EL (cell line): ENCODE measurements around the gene FOXP3.

ENCODE experiments used
- DNase-seq: peaks from one replicate; pipeline ENCODE4 v3.0.0-alpha.2; 2016

Gene FOXP3

GRCh38 chrX:49273181-49273727 is 8.7 kb upstream of the FOXP3 start:
- no peak for DNase-seq

GRCh38 chrX:49272421-49272820 is 7.9 kb upstream of the FOXP3 start:
- DNase-seq = no peak

- DNase-seq = no peak
Measured at GRCh38 chrX:49271341-49271740, 6.8 kb upstream of the FOXP3 start.

GRCh38 chrX:49270249-49270921 is 5.9 kb upstream of the FOXP3 start:
- no peak for DNase-seq

GRCh38 chrX:49269767-49270248 is 5.3 kb upstream of the FOXP3 start, which contains the start of gene PPP1R3F:
TSS of gene PPP1R3F (plus strand) at chrX:49269793. CDS start at chrX:49269870, 77 bp downstream.
- no peak for DNase-seq

- DNase-seq = peak; percentile 97
Measured at GRCh38 chrX:49269010-49269766, 4.7 kb upstream of the FOXP3 start.

GRCh38 chrX:49268702-49269009 is 4.1 kb upstream of the FOXP3 start:
- no peak for DNase-seq

GRCh38 chrX:49266523-49267445 is 2.3 kb upstream of the FOXP3 start:
- DNase-seq = no peak

GRCh38 chrX:49263631-49264030 is 879 bp downstream of the FOXP3 start:
- no peak for DNase-seq

GRCh38 chrX:49262603-49263002 is 1.9 kb downstream of the FOXP3 start:
- DNase-seq = no peak

GRCh38 chrX:49260221-49260985 is 4.1 kb downstream of the FOXP3 start:
- DNase-seq = no peak

GRCh38 chrX:49258749-49259124 is 5.8 kb downstream of the FOXP3 start:
- no peak for DNase-seq

- DNase-seq = no peak
Measured at GRCh38 chrX:49257846-49258748, 6.4 kb downstream of the FOXP3 start.

- no peak for DNase-seq
Measured at GRCh38 chrX:49257074-49257790, 7.3 kb downstream of the FOXP3 start.

- no peak for DNase-seq
Measured at GRCh38 chrX:49256268-49256995, 8.1 kb downstream of the FOXP3 start.

- no peak for DNase-seq
Measured at GRCh38 chrX:49254639-49255038, 9.9 kb downstream of the FOXP3 start.

GRCh38 chrX:49251325-49251724 is 13.2 kb downstream of the FOXP3 start:
- DNase-seq = no peak

GRCh38 chrX:49250578-49250977 is 13.9 kb downstream of the FOXP3 start:
- no peak for DNase-seq

- no peak for DNase-seq
Measured at GRCh38 chrX:49250066-49250465, 14.4 kb downstream of the FOXP3 start.

- no peak for DNase-seq
Measured at GRCh38 chrX:49249616-49250015, 14.9 kb downstream of the FOXP3 start.
